Measurements from ENCODE around the gene ST8SIA5. TPM values are rescaled to one million over a fixed set of nuclear protein-coding genes. Genes with fewer than 3 reads are reported as not detected.

Gene ST8SIA5
- total and polyA plus RNA-seq, 4 donors: 0.06 to 0.09 (median 0.08) TPM

GRCh38 chr18:46683252-46683651, 73.6 kb downstream of the ST8SIA5 start:
- ATAC-seq (ENCODE audit: insufficient read depth, low FRiP score): no peak
- no peaks in the 10 kb centered on the region for H3K9me3 ChIP-seq (ENCODE audit: control insufficient read depth in 4 of 4, insufficient read depth in 3 of 4, low read length in 3 of 4)
- no peak overlapping the region for H3K27ac ChIP-seq (ENCODE audit: low read depth in 1 of 2, low read length in 1 of 2)
- H3K4me1 ChIP-seq (ENCODE audit: control insufficient read depth in 5 of 5, insufficient read depth in 5 of 5, low read length in 5 of 5): no peaks in the 10 kb centered on the region
- no peaks in the 10 kb centered on the region for H3K36me3 ChIP-seq (ENCODE audit: control insufficient read depth in 4 of 4, insufficient read depth in 4 of 4, low read length in 4 of 4)
- TF ChIP-seq, protein P1, sequence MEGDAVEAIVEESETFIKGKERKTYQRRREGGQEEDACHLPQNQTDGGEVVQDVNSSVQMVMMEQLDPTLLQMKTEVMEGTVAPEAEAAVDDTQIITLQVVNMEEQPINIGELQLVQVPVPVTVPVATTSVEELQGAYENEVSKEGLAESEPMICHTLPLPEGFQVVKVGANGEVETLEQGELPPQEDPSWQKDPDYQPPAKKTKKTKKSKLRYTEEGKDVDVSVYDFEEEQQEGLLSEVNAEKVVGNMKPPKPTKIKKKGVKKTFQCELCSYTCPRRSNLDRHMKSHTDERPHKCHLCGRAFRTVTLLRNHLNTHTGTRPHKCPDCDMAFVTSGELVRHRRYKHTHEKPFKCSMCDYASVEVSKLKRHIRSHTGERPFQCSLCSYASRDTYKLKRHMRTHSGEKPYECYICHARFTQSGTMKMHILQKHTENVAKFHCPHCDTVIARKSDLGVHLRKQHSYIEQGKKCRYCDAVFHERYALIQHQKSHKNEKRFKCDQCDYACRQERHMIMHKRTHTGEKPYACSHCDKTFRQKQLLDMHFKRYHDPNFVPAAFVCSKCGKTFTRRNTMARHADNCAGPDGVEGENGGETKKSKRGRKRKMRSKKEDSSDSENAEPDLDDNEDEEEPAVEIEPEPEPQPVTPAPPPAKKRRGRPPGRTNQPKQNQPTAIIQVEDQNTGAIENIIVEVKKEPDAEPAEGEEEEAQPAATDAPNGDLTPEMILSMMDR (IDR thresholded peaks at IDR 0.05; ENCODE audit: control extremely low read depth, extremely low read depth): no peak
- no peak overlapping the region for H3K4me3 ChIP-seq
- H3K9ac ChIP-seq (ENCODE audit: insufficient read depth in 1 of 2, low read length in 2 of 2): no peak overlapping the region
- no peaks in the 10 kb centered on the region for H3K27me3 ChIP-seq (ENCODE audit: control insufficient read depth in 3 of 3, insufficient read depth in 3 of 3, low read length in 2 of 3)
- 87 to 93% methylated on average over 4 of the region's 4 CpGs for whole genome bisulfite sequencing, 2 donors
- no peak for DNase-seq

DNA sequence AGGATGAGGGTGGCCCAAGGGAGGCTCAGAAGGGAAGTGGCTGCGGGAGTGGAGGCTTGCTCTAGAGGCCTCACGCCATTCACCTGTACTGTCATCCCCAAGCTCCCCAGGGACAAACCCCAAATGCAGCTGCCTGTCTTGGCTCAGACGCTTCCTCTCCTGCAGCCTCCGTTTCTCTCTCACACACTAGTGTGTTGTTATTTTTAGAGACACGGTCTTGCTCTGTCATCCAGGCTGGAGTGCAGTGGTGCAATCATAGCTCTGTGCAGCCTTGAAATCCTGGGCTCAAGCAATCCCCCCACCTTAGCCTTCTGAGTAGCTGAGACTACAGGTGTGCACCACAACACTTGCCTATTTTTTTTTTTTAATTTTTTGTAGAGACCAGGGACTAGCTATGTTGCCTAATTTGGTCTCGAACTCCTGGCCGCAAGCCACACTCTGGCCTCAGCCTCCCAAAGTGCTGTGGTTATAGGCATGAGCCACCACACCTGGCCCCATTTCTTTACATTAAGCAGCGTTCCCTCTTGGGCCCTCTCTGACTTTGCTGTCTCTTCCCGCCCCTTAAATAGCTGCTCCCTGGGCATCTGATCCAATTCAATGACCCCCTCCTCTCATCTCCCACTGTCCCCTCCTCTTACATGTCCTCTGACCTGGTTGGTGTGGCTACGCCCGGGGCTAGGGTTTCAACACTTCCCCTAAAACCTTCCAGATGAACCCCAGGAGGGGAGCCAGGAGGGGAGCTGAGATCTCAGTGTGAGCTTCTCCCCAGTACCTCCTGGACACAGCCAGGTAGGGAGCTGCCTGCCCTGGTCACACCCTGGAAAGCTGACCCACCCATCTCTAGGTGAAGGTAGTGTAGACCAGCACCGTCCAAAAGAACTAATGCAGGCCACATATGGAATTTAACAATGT, 75.8 kb downstream of the ST8SIA5 start:
- TF ChIP-seq, protein P1 (IDR thresholded peaks at IDR 0.05; ENCODE audit: control extremely low read depth, extremely low read depth): no peak
- 75 to 77% methylated on average over 12 of the region's 12 CpGs for WGBS, 2 donors

GRCh38 chr18:46679846-46680598, 76.8 kb downstream of the ST8SIA5 start:
- H3K9me3 ChIP-seq (ENCODE audit: control insufficient read depth in 4 of 4, insufficient read depth in 3 of 4, low read length in 3 of 4): no peaks in the 10 kb centered on the region
- H3K27me3 ChIP-seq (ENCODE audit: control insufficient read depth in 3 of 3, insufficient read depth in 3 of 3, low read length in 2 of 3): no peaks in the 10 kb centered on the region
- TF ChIP-seq, protein P1 (IDR thresholded peaks at IDR 0.05; ENCODE audit: control extremely low read depth, extremely low read depth): no peak
- WGBS, 2 donors: 94 to 97% methylated on average over 52 of the region's 52 CpGs
- H3K4me3 ChIP-seq: no peak overlapping the region
- H3K4me1 ChIP-seq (ENCODE audit: control insufficient read depth in 5 of 5, insufficient read depth in 5 of 5, low read length in 5 of 5): no peaks in the 10 kb centered on the region
- H3K36me3 ChIP-seq (ENCODE audit: control insufficient read depth in 4 of 4, insufficient read depth in 4 of 4, low read length in 4 of 4): no peaks in the 10 kb centered on the region
- no peak for ATAC-seq (ENCODE audit: insufficient read depth, low FRiP score)
- DNase-seq: no peak
- H3K9ac ChIP-seq (ENCODE audit: insufficient read depth in 1 of 2, low read length in 2 of 2): no peak overlapping the region
- H3K27ac ChIP-seq (ENCODE audit: low read depth in 1 of 2, low read length in 1 of 2): no peak overlapping the region

More for the DNA sequence above, 75.8 kb downstream of the ST8SIA5 start:
- DNase-seq: no peak
- H3K4me3 ChIP-seq: no peak overlapping the region
- H3K9me3 ChIP-seq (ENCODE audit: control insufficient read depth in 4 of 4, insufficient read depth in 3 of 4, low read length in 3 of 4): no peaks in the 10 kb centered on the region
- H3K27ac ChIP-seq (ENCODE audit: low read depth in 1 of 2, low read length in 1 of 2): no peak overlapping the region
- no peaks in the 10 kb centered on the region for H3K4me1 ChIP-seq (ENCODE audit: control insufficient read depth in 5 of 5, insufficient read depth in 5 of 5, low read length in 5 of 5)
- no peaks in the 10 kb centered on the region for H3K27me3 ChIP-seq (ENCODE audit: control insufficient read depth in 3 of 3, insufficient read depth in 3 of 3, low read length in 2 of 3)
- no peak overlapping the region for H3K9ac ChIP-seq (ENCODE audit: insufficient read depth in 1 of 2, low read length in 2 of 2)
- H3K36me3 ChIP-seq (ENCODE audit: control insufficient read depth in 4 of 4, insufficient read depth in 4 of 4, low read length in 4 of 4): no peaks in the 10 kb centered on the region
- ATAC-seq (ENCODE audit: insufficient read depth, low FRiP score): no peak
